Panc1 (cell line): ENCODE measurements around the gene KEL. TPM values are rescaled to one million over a fixed set of nuclear protein-coding genes. Genes with fewer than 3 reads are reported as not detected.

ENCODE experiments used
- ATAC-seq: fragments of 200-7000 bp; cut with Tn5 transposase; 2 replicates; pipeline ENCODE4 v1.9.1; 2020; ENCODE audit warnings: mild to moderate bottlenecking, moderate library complexity
- BruUV-seq: library from RNA; stranded (reverse); fragments of 400-500 nt; replicated peaks from 2 replicates; lab custom pipeline; 2021; lab: Mats Ljungman, UMichigan
- CTCF ChIA-PET: fragments of 300-600 bp; sonication (Branson Sonifier 250); formaldehyde crosslinking; loops from one replicate; lab custom pipeline; 2022; ENCODE audit warnings: antibody characterized with exemption; lab: Charles Lee
- POLR2A ChIA-PET: fragments of 300-600 bp; sonication (Branson Sonifier 250); formaldehyde crosslinking; loops from one replicate; lab custom pipeline; 2022; ENCODE audit warnings: antibody characterized with exemption; lab: Charles Lee
- DNase-seq: peaks from one replicate; pipeline ENCODE4 v3.0.0-alpha.2; 2010; ENCODE audit warnings: low read depth, low spot score
- H3K27ac ChIP-seq: 2 replicates; pipeline ENCODE4 v1.5.1; 2011; ENCODE audit warnings: mild to moderate bottlenecking, low read length, inconsistent platforms
- H3K27me3 ChIP-seq: fragments of 200-500 bp; sonication (Bioruptor generic); 2 replicates; pipeline ENCODE4 v1.6.0; 2014; ENCODE audit warnings: low read length, inconsistent platforms; ENCODE audit not compliant: control insufficient read depth, insufficient read depth
- H3K36me3 ChIP-seq: fragments of 200-500 bp; sonication (Bioruptor generic); 2 replicates; pipeline ENCODE4 v1.5.1; 2014; ENCODE audit warnings: inconsistent platforms, mild to moderate bottlenecking, low read length, moderate library complexity; ENCODE audit not compliant: control insufficient read depth, insufficient read depth
- H3K4me1 ChIP-seq: 2 replicates; pipeline ENCODE4 v1.5.1; 2011; ENCODE audit warnings: inconsistent platforms, mild to moderate bottlenecking, low read length, moderate library complexity; ENCODE audit not compliant: control insufficient read depth, insufficient read depth
- H3K4me3 ChIP-seq, 2 experiments: 2 replicates each; pipeline ENCODE4 v1.5.1; 2011 to 2012; ENCODE audit warnings: low read depth in 2 of 2, low read length in 2 of 2, mild to moderate bottlenecking in 2 of 2, inconsistent platforms in 1 of 2, moderate library complexity in 1 of 2
- H3K9me3 ChIP-seq: fragments of 200-500 bp; sonication (Bioruptor generic); 2 replicates; pipeline ENCODE4 v1.5.1; 2014; ENCODE audit warnings: low read depth, mild to moderate bottlenecking, inconsistent platforms, low read length, moderate library complexity; ENCODE audit not compliant: control insufficient read depth, insufficient read depth
- POLR2AphosphoS5 ChIP-seq: IDR thresholded peaks from 2 replicates; pipeline ENCODE4 v1.6.1; 2012; ENCODE audit warnings: mild to moderate bottlenecking, low read depth, low read length, moderate library complexity
- SIN3A ChIP-seq: IDR thresholded peaks from 2 replicates; pipeline ENCODE4 v1.6.1; 2012; ENCODE audit warnings: low read depth, mild to moderate bottlenecking, low read length, moderate library complexity, borderline replicate concordance; ENCODE audit not compliant: insufficient read depth
- TCF7L2 ChIP-seq: IDR thresholded peaks from 2 replicates; pipeline ENCODE4 v1.6.1; 2011; ENCODE audit warnings: mild to moderate bottlenecking, low read depth, low read length, inconsistent platforms
- in situ Hi-C: cut with HindIII; loops from 2 replicates; pipeline ENCODE4 v1.10.0; 2016; ENCODE audit warnings: low sequenced_read_pairs, low pct_unique_long_range_greater_than_20kb
- intact Hi-C: fragments of 100-400 bp; cut with micrococcal nuclease; formaldehyde crosslinking; loops from one replicate; pipeline ENCODE4 v1.10.0; 2022; ENCODE audit not compliant: unreplicated experiment
- total RNA-seq: library from RNA; stranded (reverse); gene quantifications from one replicate; pipeline ENCODE4 v1.2.1, GENCODE V29; 2021; ENCODE audit not compliant: unreplicated experiment
- TF ChIP-seq, protein P1 (sequence below), 2 experiments: IDR thresholded peaks; 2 replicates each; pipeline ENCODE4 v1.6.1; 2011 to 2012; ENCODE audit warnings: low read depth in 2 of 2, control low read depth in 1 of 2, low read length in 1 of 2, mild to moderate bottlenecking in 1 of 2, moderate library complexity in 1 of 2; ENCODE audit not compliant: insufficient read depth in 1 of 2
- TF ChIP-seq, protein P2 (sequence below): fragments of 450-650 bp; IDR thresholded peaks from 2 replicates; pipeline ENCODE4 v1.5.1; 2017; ENCODE audit warnings: mild to moderate bottlenecking

The KEL gene
- total RNA-seq, 1 experiment from 2014 or later, result 0.44 TPM

DNA sequence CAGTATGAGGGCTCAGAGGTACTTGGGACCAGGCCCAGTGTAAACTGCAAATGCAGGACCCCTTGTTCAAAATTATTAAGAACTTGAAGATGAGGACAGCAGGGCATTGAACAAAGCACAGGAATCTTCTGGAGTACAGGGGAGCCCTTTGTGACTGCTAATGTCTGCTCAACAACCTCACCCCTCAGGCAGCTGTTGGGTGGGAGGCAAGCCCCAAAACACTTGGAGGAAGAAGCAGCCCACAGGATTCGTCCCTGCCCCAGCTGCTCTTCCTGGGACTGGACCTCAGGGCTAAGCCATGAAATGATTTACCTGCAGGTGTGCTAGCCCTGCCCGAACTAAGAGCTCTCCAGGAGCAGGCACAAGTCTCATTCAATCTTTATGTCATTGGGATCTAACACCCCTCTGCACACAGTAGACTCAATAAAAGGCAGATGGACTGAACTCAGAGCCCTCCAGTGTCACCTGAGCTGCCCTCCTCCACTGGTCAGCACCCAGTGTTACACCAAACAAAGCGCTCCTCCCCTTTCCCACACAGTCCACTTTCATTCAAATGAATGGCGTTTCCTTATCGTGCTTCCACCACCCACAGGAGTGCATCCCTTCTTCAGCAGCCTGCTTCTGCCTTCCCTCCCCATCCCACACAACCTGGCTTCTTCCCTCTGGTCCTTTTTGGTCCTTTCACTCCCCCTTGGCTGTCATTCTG is 29.6 kb downstream of the KEL start:
- no peak overlapping the region for H3K4me3 ChIP-seq
- DNase-seq (no peak), ATAC-seq (peak; percentile 45; the same call in 1 of the 2 replicates)
- ChIA-PET POLR2A (no interaction called here), CTCF (no interaction called here)
- no peaks in the 10 kb centered on the region for H3K36me3 ChIP-seq
- intact Hi-C loops (no loop called here), in situ Hi-C loops (no loop called here)
- TF ChIP-seq POLR2AphosphoS5 (no peak), SIN3A (no peak), TCF7L2 (no peak)
- TF ChIP-seq, protein P1, sequence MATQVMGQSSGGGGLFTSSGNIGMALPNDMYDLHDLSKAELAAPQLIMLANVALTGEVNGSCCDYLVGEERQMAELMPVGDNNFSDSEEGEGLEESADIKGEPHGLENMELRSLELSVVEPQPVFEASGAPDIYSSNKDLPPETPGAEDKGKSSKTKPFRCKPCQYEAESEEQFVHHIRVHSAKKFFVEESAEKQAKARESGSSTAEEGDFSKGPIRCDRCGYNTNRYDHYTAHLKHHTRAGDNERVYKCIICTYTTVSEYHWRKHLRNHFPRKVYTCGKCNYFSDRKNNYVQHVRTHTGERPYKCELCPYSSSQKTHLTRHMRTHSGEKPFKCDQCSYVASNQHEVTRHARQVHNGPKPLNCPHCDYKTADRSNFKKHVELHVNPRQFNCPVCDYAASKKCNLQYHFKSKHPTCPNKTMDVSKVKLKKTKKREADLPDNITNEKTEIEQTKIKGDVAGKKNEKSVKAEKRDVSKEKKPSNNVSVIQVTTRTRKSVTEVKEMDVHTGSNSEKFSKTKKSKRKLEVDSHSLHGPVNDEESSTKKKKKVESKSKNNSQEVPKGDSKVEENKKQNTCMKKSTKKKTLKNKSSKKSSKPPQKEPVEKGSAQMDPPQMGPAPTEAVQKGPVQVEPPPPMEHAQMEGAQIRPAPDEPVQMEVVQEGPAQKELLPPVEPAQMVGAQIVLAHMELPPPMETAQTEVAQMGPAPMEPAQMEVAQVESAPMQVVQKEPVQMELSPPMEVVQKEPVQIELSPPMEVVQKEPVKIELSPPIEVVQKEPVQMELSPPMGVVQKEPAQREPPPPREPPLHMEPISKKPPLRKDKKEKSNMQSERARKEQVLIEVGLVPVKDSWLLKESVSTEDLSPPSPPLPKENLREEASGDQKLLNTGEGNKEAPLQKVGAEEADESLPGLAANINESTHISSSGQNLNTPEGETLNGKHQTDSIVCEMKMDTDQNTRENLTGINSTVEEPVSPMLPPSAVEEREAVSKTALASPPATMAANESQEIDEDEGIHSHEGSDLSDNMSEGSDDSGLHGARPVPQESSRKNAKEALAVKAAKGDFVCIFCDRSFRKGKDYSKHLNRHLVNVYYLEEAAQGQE (IDR thresholded peaks at IDR 0.05; ENCODE audit: insufficient read depth in 1 of 2, low read depth in 2 of 2, low read length in 1 of 2), result no peak
- TF ChIP-seq, protein P2, sequence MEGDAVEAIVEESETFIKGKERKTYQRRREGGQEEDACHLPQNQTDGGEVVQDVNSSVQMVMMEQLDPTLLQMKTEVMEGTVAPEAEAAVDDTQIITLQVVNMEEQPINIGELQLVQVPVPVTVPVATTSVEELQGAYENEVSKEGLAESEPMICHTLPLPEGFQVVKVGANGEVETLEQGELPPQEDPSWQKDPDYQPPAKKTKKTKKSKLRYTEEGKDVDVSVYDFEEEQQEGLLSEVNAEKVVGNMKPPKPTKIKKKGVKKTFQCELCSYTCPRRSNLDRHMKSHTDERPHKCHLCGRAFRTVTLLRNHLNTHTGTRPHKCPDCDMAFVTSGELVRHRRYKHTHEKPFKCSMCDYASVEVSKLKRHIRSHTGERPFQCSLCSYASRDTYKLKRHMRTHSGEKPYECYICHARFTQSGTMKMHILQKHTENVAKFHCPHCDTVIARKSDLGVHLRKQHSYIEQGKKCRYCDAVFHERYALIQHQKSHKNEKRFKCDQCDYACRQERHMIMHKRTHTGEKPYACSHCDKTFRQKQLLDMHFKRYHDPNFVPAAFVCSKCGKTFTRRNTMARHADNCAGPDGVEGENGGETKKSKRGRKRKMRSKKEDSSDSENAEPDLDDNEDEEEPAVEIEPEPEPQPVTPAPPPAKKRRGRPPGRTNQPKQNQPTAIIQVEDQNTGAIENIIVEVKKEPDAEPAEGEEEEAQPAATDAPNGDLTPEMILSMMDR, result no peak
- no peaks in the 10 kb centered on the region; the same call in 1 of the 2 replicates for H3K27me3 ChIP-seq
- H3K4me1 ChIP-seq, result no peaks in the 10 kb centered on the region
- no peaks in the 10 kb centered on the region for H3K9me3 ChIP-seq
- no peak overlapping the region for H3K27ac ChIP-seq
- no TSS peak for BruUV-seq

DNA sequence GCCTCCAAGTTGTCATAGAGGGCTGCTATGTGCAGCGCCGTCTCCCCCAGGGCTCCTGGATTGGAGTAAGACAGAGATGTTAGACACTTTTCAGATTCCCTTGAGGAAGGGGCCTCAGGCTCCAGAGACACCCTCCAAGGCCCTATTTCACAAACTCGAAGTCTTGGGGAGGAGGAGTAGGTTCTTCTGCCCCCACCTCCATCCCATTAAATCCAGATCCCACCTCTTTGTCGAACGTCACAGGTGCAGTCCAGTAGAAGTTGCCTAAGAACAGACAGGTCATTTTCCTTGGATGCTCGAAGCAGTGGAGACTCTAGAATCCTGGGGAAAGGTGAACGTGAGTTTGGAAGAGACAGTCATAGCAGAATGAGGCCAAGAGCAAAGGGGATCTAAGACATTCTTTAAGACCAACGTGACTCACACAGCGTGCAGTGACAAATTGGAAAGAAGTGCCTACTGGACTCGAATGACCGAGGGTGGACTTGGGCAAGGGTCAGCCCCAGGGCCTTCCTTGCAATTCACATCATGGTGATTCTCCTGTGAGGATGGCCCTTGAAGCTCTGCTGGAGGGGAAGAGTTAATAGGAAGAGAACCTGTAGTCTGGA is 31.9 kb downstream of the KEL start:
- ATAC-seq, result no peak
- no peak overlapping the region for H3K27ac ChIP-seq
- H3K9me3 ChIP-seq, result no peaks in the 10 kb centered on the region
- ChIA-PET CTCF (no interaction called here), POLR2A (no interaction called here)
- intact Hi-C loops, result no loop called here
- TF ChIP-seq POLR2AphosphoS5 (no peak), SIN3A (no peak), TCF7L2 (no peak)
- TF ChIP-seq, protein P2, result no peak
- TF ChIP-seq, protein P1 (IDR thresholded peaks at IDR 0.05; ENCODE audit: insufficient read depth in 1 of 2, low read depth in 2 of 2, low read length in 1 of 2), result no peak
- no peak for DNase-seq
- no peak overlapping the region for H3K4me3 ChIP-seq
- no peaks in the 10 kb centered on the region; the same call in 1 of the 2 replicates for H3K27me3 ChIP-seq
- no peaks in the 10 kb centered on the region for H3K36me3 ChIP-seq
- no TSS peak for BruUV-seq
- H3K4me1 ChIP-seq, result no peaks in the 10 kb centered on the region
- in situ Hi-C loops, result no loop called here
